ENCODE data around the gene TAL1. TPM values are rescaled to one million over a fixed set of nuclear protein-coding genes. Genes with fewer than 3 reads are reported as not detected.

TAL1 gene
- total and polyA plus RNA-seq, 2 donors (not counting 3 experiments of a cell fraction or from before 2014, with no cell fraction given), result 36.7 to 52.4 TPM

DNA sequence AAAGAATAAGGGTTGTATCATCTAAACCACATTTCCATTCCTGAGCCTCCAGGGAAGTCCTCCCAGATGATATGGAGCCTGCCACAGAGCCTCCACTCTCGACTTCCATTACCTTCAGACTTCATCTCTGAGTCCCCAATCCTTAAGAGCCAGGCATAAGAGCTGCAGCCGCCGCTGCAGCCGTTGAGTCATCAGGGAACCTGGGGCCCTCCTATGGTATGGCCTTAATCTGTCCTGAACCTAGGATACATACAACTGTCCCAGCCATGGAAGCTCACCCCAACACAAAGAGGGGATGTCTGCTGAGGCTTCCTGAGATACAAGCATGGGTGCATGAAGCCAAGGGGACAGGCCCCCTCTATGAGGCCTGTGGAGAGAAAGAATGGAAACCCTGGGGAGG, 16.3 kb downstream of the TAL1 start:
- H3K9me1 ChIP-seq (replicated peaks; ENCODE audit: control insufficient read depth, extremely low read depth, insufficient read depth, low read length), result no peaks in the 10 kb centered on the region
- no peaks in the 10 kb centered on the region for H3K9me3 ChIP-seq (replicated peaks; ENCODE audit: control insufficient read depth, insufficient read depth, low read length)
- H3K4me2 ChIP-seq (ENCODE audit: insufficient read depth, low read length), result no peak overlapping the region
- DNase-seq (ENCODE audit: low read depth, low spot score) (no peak), FAIRE-seq (no peak)
- CTCF ChIA-PET, result interaction anchor here (1.6 kb wide), 1 partner anchor 47 kb away, joined by 4 read pairs; no protein-coding TSS in a partner anchor
- POLR2A ChIA-PET, result no interaction called here
- dilution Hi-C loops (cut with MboI; ENCODE audit: extremely low pct_ligation_motif_present, low sequenced_read_pairs) (no loop called here), intact Hi-C loops (cut with micrococcal nuclease) (no loop called here)
- TF ChIP-seq, protein P1, sequence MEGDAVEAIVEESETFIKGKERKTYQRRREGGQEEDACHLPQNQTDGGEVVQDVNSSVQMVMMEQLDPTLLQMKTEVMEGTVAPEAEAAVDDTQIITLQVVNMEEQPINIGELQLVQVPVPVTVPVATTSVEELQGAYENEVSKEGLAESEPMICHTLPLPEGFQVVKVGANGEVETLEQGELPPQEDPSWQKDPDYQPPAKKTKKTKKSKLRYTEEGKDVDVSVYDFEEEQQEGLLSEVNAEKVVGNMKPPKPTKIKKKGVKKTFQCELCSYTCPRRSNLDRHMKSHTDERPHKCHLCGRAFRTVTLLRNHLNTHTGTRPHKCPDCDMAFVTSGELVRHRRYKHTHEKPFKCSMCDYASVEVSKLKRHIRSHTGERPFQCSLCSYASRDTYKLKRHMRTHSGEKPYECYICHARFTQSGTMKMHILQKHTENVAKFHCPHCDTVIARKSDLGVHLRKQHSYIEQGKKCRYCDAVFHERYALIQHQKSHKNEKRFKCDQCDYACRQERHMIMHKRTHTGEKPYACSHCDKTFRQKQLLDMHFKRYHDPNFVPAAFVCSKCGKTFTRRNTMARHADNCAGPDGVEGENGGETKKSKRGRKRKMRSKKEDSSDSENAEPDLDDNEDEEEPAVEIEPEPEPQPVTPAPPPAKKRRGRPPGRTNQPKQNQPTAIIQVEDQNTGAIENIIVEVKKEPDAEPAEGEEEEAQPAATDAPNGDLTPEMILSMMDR (IDR thresholded peaks at IDR 0.05; ENCODE audit: extremely low read depth in 1 of 2, insufficient read depth in 1 of 2, low read depth in 1 of 2, low read length in 2 of 2), result no peak
- TF ChIP-seq MAX (IDR thresholded peaks at IDR 0.05; ENCODE audit: insufficient read depth, insufficient read length) (no peak), POLR2A (IDR thresholded peaks at IDR 0.05; ENCODE audit: low read depth, low read length) (no peak), MYC (IDR thresholded peaks at IDR 0.05; ENCODE audit: low read depth, low read length) (no peak), EZH2 (IDR thresholded peaks at IDR 0.05; ENCODE audit: borderline replicate concordance, low read depth, low read length, severe bottlenecking) (no peak), JUN (IDR thresholded peaks at IDR 0.05; ENCODE audit: borderline replicate concordance, insufficient read depth, insufficient read length, low read depth) (no peak), GATA2 (IDR thresholded peaks at IDR 0.05; ENCODE audit: insufficient read depth, insufficient read length, low read depth, low read length) (no peak), POLR2AphosphoS5 (IDR thresholded peaks at IDR 0.05; ENCODE audit: insufficient read depth, low read depth, low read length) (no peak), FOS (IDR thresholded peaks at IDR 0.05; ENCODE audit: borderline replicate concordance, insufficient read depth, low read length) (no peak)
- no peak overlapping the region for H3K9ac ChIP-seq (replicated peaks; ENCODE audit: extremely low read depth, insufficient read depth, low read length)
- H3K27me3 ChIP-seq (ENCODE audit: control insufficient read depth in 2 of 2, insufficient read depth in 2 of 2, low read length in 2 of 2), result no peaks in the 10 kb centered on the region
- H3K4me1 ChIP-seq (ENCODE audit: control insufficient read depth, extremely low read depth, insufficient read depth, low read length), result peaks cover 47% of the 10 kb centered on the region
- no peak overlapping the region for H2AFZ ChIP-seq (ENCODE audit: low read depth, low read length)
- H3K36me3 ChIP-seq (ENCODE audit: control insufficient read depth in 2 of 2, extremely low read depth in 1 of 2, insufficient read depth in 2 of 2, low read length in 2 of 2), result peaks cover 6 to 26% of the 10 kb centered on the region in 2 experiments
- no peak overlapping the region for H3K27ac ChIP-seq (ENCODE audit: insufficient read depth, low read depth, low read length)
- no TSS peak for BruUV-seq (replicated peaks)
- no peaks in the 10 kb centered on the region for H4K20me1 ChIP-seq (replicated peaks; ENCODE audit: control insufficient read depth, extremely low read depth, insufficient read depth, low read length)
- H3K4me3 ChIP-seq (replicated peaks in 1 of 3; ENCODE audit: insufficient read depth in 1 of 3, low read depth in 1 of 3, low read length in 3 of 3), result no peak overlapping the region
- H3K79me2 ChIP-seq (ENCODE audit: control insufficient read depth, insufficient read depth, low read length), result no peaks in the 10 kb centered on the region
